Smooth muscle cell (in vitro differentiated cells): Measurements from ENCODE around the gene PRAMEF7. TPM values are rescaled to one million over a fixed set of nuclear protein-coding genes. Genes with fewer than 3 reads are reported as not detected.
"Not testable (repeated sequence)": the region's sequence is repeated elsewhere in the genome, so short reads cannot be mapped to it uniquely, and the experiment has no call there.

Source experiments
- DNase-seq: peaks from one replicate; lab custom pipeline; 2025; ENCODE audit not compliant: unreplicated experiment; lab: John Stamatoyannopoulos, UW
- H2AFZ ChIP-seq: fragments of 200-600 bp; sonication (generic); 2 replicates; pipeline ENCODE4 v1.6.0; 2016; ENCODE audit warnings: antibody characterized with exemption, low read depth, mild to moderate bottlenecking
- H3F3A ChIP-seq: fragments of 200-600 bp; sonication (generic); 2 replicates; pipeline ENCODE4 v1.6.0; 2017; ENCODE audit warnings: antibody characterized with exemption, low read depth
- H3K27ac ChIP-seq: fragments of 200-600 bp; sonication (generic); 2 replicates; pipeline ENCODE4 v1.5.1; 2016; ENCODE audit warnings: low read depth, mild to moderate bottlenecking
- H3K27me3 ChIP-seq: fragments of 200-600 bp; sonication (generic); 2 replicates; pipeline ENCODE4 v1.6.1; 2016; ENCODE audit warnings: low read depth, mild to moderate bottlenecking
- H3K36me3 ChIP-seq: fragments of 200-600 bp; sonication (generic); 2 replicates; pipeline ENCODE4 v1.5.1; 2016; ENCODE audit warnings: low read depth
- H3K4me1 ChIP-seq: fragments of 200-600 bp; sonication (generic); 2 replicates; pipeline ENCODE4 v1.5.1; 2016; ENCODE audit warnings: low read depth
- H3K4me2 ChIP-seq: fragments of 200-600 bp; sonication (generic); 2 replicates; pipeline ENCODE4 v1.6.0; 2016; ENCODE audit warnings: mild to moderate bottlenecking
- H3K4me3 ChIP-seq: fragments of 200-600 bp; sonication (generic); 2 replicates; pipeline ENCODE4 v1.5.1; 2016; ENCODE audit warnings: mild to moderate bottlenecking
- H3K79me2 ChIP-seq: fragments of 200-600 bp; sonication (generic); 2 replicates; pipeline ENCODE4 v1.6.0; 2016; ENCODE audit warnings: low read depth, mild to moderate bottlenecking
- H3K9ac ChIP-seq: fragments of 200-600 bp; sonication (generic); 2 replicates; pipeline ENCODE4 v1.6.0; 2016; ENCODE audit warnings: low read depth
- H3K9me3 ChIP-seq: fragments of 200-600 bp; sonication (generic); replicated peaks from 2 replicates; pipeline ENCODE4 v1.5.1; 2016; ENCODE audit warnings: low read depth
- H4K20me1 ChIP-seq: fragments of 200-600 bp; sonication (generic); 2 replicates; pipeline ENCODE4 v1.6.0; 2016; ENCODE audit warnings: low read depth
- WGBS: methylation state at CpG from one replicate; pipeline ENCODE4 v1.1.7; 2016; ENCODE audit warnings: low lambda C conversion rate; 5-methylcytosine and 5-hydroxymethylcytosine counted together
- polyA plus RNA-seq: library from polyadenylated mRNA; unstranded; fragments of >200 nt; fragmentation: Nextera tagmentation; extraction: Ambion mirVana; gene quantifications from 2 replicates; pipeline ENCODE4 v1.2.1, GENCODE V29; 2016
- small RNA-seq: library from RNA; depleted of rRNA; stranded (forward); fragments of <200 nt; gene quantifications from one replicate; pipeline ENCODE3, GENCODE V24; 2014
- total RNA-seq: library from RNA; depleted of rRNA; stranded (reverse); fragments of >200 nt; gene quantifications from 2 replicates; pipeline ENCODE4 v1.2.3, GENCODE V29; 2014

Gene PRAMEF7
- total and polyA plus RNA-seq, 2 experiments from 2014 or later, result not detected

DNA sequence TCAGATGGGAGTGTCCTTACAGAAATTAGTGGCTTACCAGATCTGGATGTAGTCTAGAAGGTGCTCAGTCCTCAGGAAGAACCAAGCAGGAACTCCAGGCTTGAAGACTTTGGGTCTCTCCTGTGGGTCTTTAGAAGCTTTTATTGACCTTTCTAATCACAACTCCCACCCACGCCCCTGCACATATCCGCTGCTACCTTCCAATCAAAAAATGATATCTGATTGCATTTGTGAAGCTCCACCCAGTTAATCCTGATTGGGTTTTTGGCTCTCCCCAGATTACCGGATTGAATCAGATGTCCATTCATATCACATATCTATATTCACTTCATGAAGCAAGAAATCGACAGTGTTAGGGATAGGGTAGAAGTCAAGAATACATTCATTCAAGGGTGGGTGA is 31.1 kb downstream of the PRAMEF7 start, which contains the start of gene PRAMEF6:
PRAMEF6 (minus strand) TSS at position 101 of the 400 bp plus-strand sequence. CDS start 5,062 bp downstream, outside the sequence.
- H3K79me2 ChIP-seq, H3K4me2 ChIP-seq, H3K4me3 ChIP-seq, H2AFZ ChIP-seq, H3F3A ChIP-seq, H3K4me1 ChIP-seq, H3K36me3 ChIP-seq, H3K27me3 ChIP-seq, H3K9ac ChIP-seq, DNase-seq, H3K27ac ChIP-seq, H3K9me3 ChIP-seq, H4K20me1 ChIP-seq: not testable (repeated sequence)
- 62% methylated on average over 4 of the region's 4 CpGs for WGBS

Small RNAs within 50 kb of the gene (small RNA-seq; reads per million reads assigned to genes)
- not detected for gene RNU6-1072P

Other genes with a start within 250 kb of the PRAMEF7 start
- gene AADACL3, start 200.5 kb upstream of the PRAMEF7 start, total RNA-seq, result 0.13 TPM in 1 of 2 replicates, not detected in the other
- 0.25 TPM in 1 of 2 replicates, not detected in the other for gene AADACL3, start 200.5 kb upstream of the PRAMEF7 start, polyA plus RNA-seq
- gene CFAP107, start 170.4 kb upstream of the PRAMEF7 start, total RNA-seq, result not detected in 2 replicates
- gene CFAP107, start 170.4 kb upstream of the PRAMEF7 start, polyA plus RNA-seq, result not detected in 2 replicates
- gene PRAMEF12, start 142.9 kb upstream of the PRAMEF7 start, total RNA-seq, result not detected in 2 replicates
- not detected in 2 replicates for gene PRAMEF12, start 142.9 kb upstream of the PRAMEF7 start, polyA plus RNA-seq
- not detected in 2 replicates for gene PRAMEF1, start 125.2 kb upstream of the PRAMEF7 start, total RNA-seq
- not detected in 2 replicates for gene PRAMEF1, start 125.2 kb upstream of the PRAMEF7 start, polyA plus RNA-seq
- not detected in 2 replicates for gene PRAMEF11, start 85.2 kb upstream of the PRAMEF7 start, total RNA-seq
- not detected in 2 replicates for gene PRAMEF11, start 85.2 kb upstream of the PRAMEF7 start, polyA plus RNA-seq
- gene HNRNPCL1, start 67.9 kb upstream of the PRAMEF7 start, total RNA-seq, result not detected in 2 replicates
- gene HNRNPCL1, start 67.9 kb upstream of the PRAMEF7 start, polyA plus RNA-seq, result not detected in 2 replicates
- gene PRAMEF2, start 59.5 kb upstream of the PRAMEF7 start, total RNA-seq, result not detected in 2 replicates
- not detected in 2 replicates for gene PRAMEF2, start 59.5 kb upstream of the PRAMEF7 start, polyA plus RNA-seq
- gene PRAMEF4, start 30.4 kb upstream of the PRAMEF7 start, total RNA-seq, result not detected in 2 replicates
- not detected in 2 replicates for gene PRAMEF4, start 30.4 kb upstream of the PRAMEF7 start, polyA plus RNA-seq
- gene PRAMEF10, start 18.3 kb upstream of the PRAMEF7 start, total RNA-seq, result not detected in 2 replicates
- not detected in 2 replicates for gene PRAMEF10, start 18.3 kb upstream of the PRAMEF7 start, polyA plus RNA-seq
- not detected in 2 replicates for gene PRAMEF6, start 31.0 kb downstream of the PRAMEF7 start, total RNA-seq
- not detected in 2 replicates for gene PRAMEF6, start 31.0 kb downstream of the PRAMEF7 start, polyA plus RNA-seq
- not detected in 2 replicates for gene PRAMEF27, start 140.0 kb downstream of the PRAMEF7 start, total RNA-seq
- gene PRAMEF27, start 140.0 kb downstream of the PRAMEF7 start, polyA plus RNA-seq, result not detected in 2 replicates
- gene HNRNPCL3, start 144.2 kb downstream of the PRAMEF7 start, total RNA-seq, result not detected in 2 replicates
- not detected in 2 replicates for gene HNRNPCL3, start 144.2 kb downstream of the PRAMEF7 start, polyA plus RNA-seq
- not detected in 2 replicates for gene PRAMEF25, start 154.2 kb downstream of the PRAMEF7 start, total RNA-seq
- gene PRAMEF25, start 154.2 kb downstream of the PRAMEF7 start, polyA plus RNA-seq, result not detected in 2 replicates
- gene HNRNPCL2, start 200.2 kb downstream of the PRAMEF7 start, total RNA-seq, result not detected in 2 replicates
- gene HNRNPCL2, start 200.2 kb downstream of the PRAMEF7 start, polyA plus RNA-seq, result not detected in 2 replicates
- gene PRAMEF26, start 239.4 kb downstream of the PRAMEF7 start, total RNA-seq, result not detected in 2 replicates
- not detected in 2 replicates for gene PRAMEF26, start 239.4 kb downstream of the PRAMEF7 start, polyA plus RNA-seq
- gene HNRNPCL4, start 249.0 kb downstream of the PRAMEF7 start, total RNA-seq, result not detected in 2 replicates
- gene HNRNPCL4, start 249.0 kb downstream of the PRAMEF7 start, polyA plus RNA-seq, result not detected in 2 replicates